Measurements from ENCODE around the gene GPR137B. TPM values are rescaled to one million over a fixed set of nuclear protein-coding genes. Genes with fewer than 3 reads are reported as not detected.

GPR137B gene
- total RNA-seq, 2 donors from 2014 or later = 13.6 to 14.3 TPM

- Mint-ChIP-seq H3K4me1 (no peaks in the 10 kb centered on the region), H3K36me3 (ENCODE audit: low read depth) (peaks cover 11% of the 10 kb centered on the region), H3K27me3 (no peaks in the 10 kb centered on the region), H3K27ac (no peak overlapping the region), H3K4me3 (no peak overlapping the region)
- DNase-seq (no peak), ATAC-seq (no peak)
- peaks cover 13% of the 10 kb centered on the region for H3K9me3 ChIP-seq (ENCODE audit: control insufficient read depth, low read length, poor library complexity, severe bottlenecking)
Measured at GRCh38 chr1:236258114-236258622, 115.8 kb downstream of the GPR137B start.

Other genes with a start within 250 kb of the GPR137B start
- gene NID1, start 77.4 kb upstream of the GPR137B start, total RNA-seq = 1 to 10 TPM in 1 of 2 donors, under 1 TPM in 1; 0.45 to 2.6 TPM
- gene ERO1B, start 139.4 kb downstream of the GPR137B start, total RNA-seq = 10 to 100 TPM; 11.1 to 14.9 TPM